GM12892 (cell line): ENCODE data around the gene CLEC16A.

Experiments
- POLR2A ChIP-seq: IDR thresholded peaks from 2 replicates; pipeline ENCODE4 v1.6.1; 2011; ENCODE audit warnings: low read depth, low read length, control low read depth
- POLR2AphosphoS5 ChIP-seq: IDR thresholded peaks from 2 replicates; pipeline ENCODE4 v1.6.1; 2011; ENCODE audit warnings: low read depth, low read length, control low read depth
- TAF1 ChIP-seq: IDR thresholded peaks from 2 replicates; pipeline ENCODE4 v1.6.1; 2011; ENCODE audit warnings: low read depth, mild to moderate bottlenecking, control low read depth, low read length, borderline replicate concordance

GRCh38 chr16:11163761-11164261, 219.4 kb downstream of the CLEC16A start:
- TF ChIP-seq POLR2A (no peak), TAF1 (no peak), POLR2AphosphoS5 (no peak)
